Mucosa of rectum (tissue), 2 donors: ENCODE measurements around the gene OTX1.

Experiments used
- H3K27ac ChIP-seq, 2 donors: one replicate each; pipeline ENCODE4 v1.7.0; 2013; ENCODE audit warnings: inconsistent platforms in 2 of 2, low read depth in 2 of 2, low read length in 2 of 2
- H3K27me3 ChIP-seq, 2 donors: one replicate each; pipeline ENCODE4 v1.7.0; 2013; ENCODE audit warnings: low read length in 2 of 2; ENCODE audit not compliant: control insufficient read depth in 2 of 2, insufficient read depth in 2 of 2
- H3K36me3 ChIP-seq, 2 donors: one replicate each; pipeline ENCODE4 v1.7.0; 2013; ENCODE audit warnings: low read length in 2 of 2; ENCODE audit not compliant: control insufficient read depth in 2 of 2, insufficient read depth in 2 of 2
- H3K4me1 ChIP-seq, 2 donors: one replicate each; pipeline ENCODE4 v1.7.0; 2013; ENCODE audit warnings: low read length in 2 of 2, mild to moderate bottlenecking in 1 of 2; ENCODE audit not compliant: control insufficient read depth in 2 of 2, insufficient read depth in 2 of 2
- H3K4me3 ChIP-seq, 2 donors: one replicate each; pipeline ENCODE4 v1.7.0; 2013; ENCODE audit warnings: low read length in 2 of 2
- H3K9ac ChIP-seq, 2 donors: one replicate each; pipeline ENCODE4 v1.7.0; 2013; ENCODE audit warnings: low read length in 2 of 2, low read depth in 1 of 2, mild to moderate bottlenecking in 1 of 2
- H3K9me3 ChIP-seq, 2 donors: one replicate each; pipeline ENCODE4 v1.7.0; 2013; ENCODE audit warnings: low read length in 2 of 2; ENCODE audit not compliant: control insufficient read depth in 2 of 2
- donor health status: healthy.
- donor health status: Normal muscosa, but diverticular disease.

OTX1 gene

GRCh38 chr2:63050334-63051041 is at the start of gene OTX1:
TSS of gene OTX1 (plus strand) at chr2:63050830. CDS start at chr2:63052991, 2,161 bp downstream.
- peaks cover 16 to 40% of the 10 kb centered on the region in 2 donors for H3K4me1 ChIP-seq

GRCh38 chr2:63001576-63001975 is 49.1 kb upstream of the OTX1 start:
- Histone ChIP-seq H3K36me3 (peaks cover under 1 to 5% of the 10 kb centered on the region in 2 donors), H3K4me3 (no peak overlapping the region), H3K4me1 (no peaks in the 10 kb centered on the region), H3K9ac (no peak overlapping the region), H3K27me3 (no peaks in the 10 kb centered on the region), H3K9me3 (no peaks in the 10 kb centered on the region), H3K27ac (no peak overlapping the region)

More at GRCh38 chr2:63050334-63051041, at the start of gene OTX1:
- peaks cover 70 to 80% of the 10 kb centered on the region in 2 donors for H3K27me3 ChIP-seq
- H3K9ac ChIP-seq: peak within 1 kb of the TSS in 1 of 2 donors; percentile 13
- H3K36me3 ChIP-seq: no peaks in the 10 kb centered on the region
- no peak within 1 kb of the TSS for H3K27ac ChIP-seq
- no peaks in the 10 kb centered on the region for H3K9me3 ChIP-seq
- peak within 1 kb of the TSS; percentile 55 to 71 for H3K4me3 ChIP-seq

- H3K9ac ChIP-seq: no peak overlapping the region
- no peaks in the 10 kb centered on the region for H3K4me1 ChIP-seq
- no peak overlapping the region for H3K4me3 ChIP-seq
- H3K9me3 ChIP-seq: no peaks in the 10 kb centered on the region
- no peak overlapping the region for H3K27ac ChIP-seq
- no peaks in the 10 kb centered on the region for H3K36me3 ChIP-seq
- H3K27me3 ChIP-seq: no peaks in the 10 kb centered on the region
Observed at GRCh38 chr2:63003351-63003750, 47.3 kb upstream of the OTX1 start.

GRCh38 chr2:63007813-63008458 is 42.7 kb upstream of the OTX1 start:
- Histone ChIP-seq H3K4me3 (no peak overlapping the region), H3K4me1 (no peaks in the 10 kb centered on the region), H3K9ac (no peak overlapping the region), H3K9me3 (no peaks in the 10 kb centered on the region), H3K27ac (no peak overlapping the region), H3K27me3 (no peaks in the 10 kb centered on the region), H3K36me3 (no peaks in the 10 kb centered on the region)

- Histone ChIP-seq H3K4me1 (no peaks in the 10 kb centered on the region), H3K27ac (no peak overlapping the region), H3K36me3 (no peaks in the 10 kb centered on the region), H3K9ac (no peak overlapping the region), H3K9me3 (no peaks in the 10 kb centered on the region), H3K4me3 (no peak overlapping the region), H3K27me3 (no peaks in the 10 kb centered on the region)
Observed at GRCh38 chr2:63008838-63009237, 41.8 kb upstream of the OTX1 start.

GRCh38 chr2:63009490-63009889 is 41.1 kb upstream of the OTX1 start:
- no peak overlapping the region for H3K27ac ChIP-seq
- H3K36me3 ChIP-seq: peaks cover 0 to 2% of the 10 kb centered on the region in 2 donors
- H3K9me3 ChIP-seq: no peaks in the 10 kb centered on the region
- no peak overlapping the region for H3K9ac ChIP-seq
- H3K4me1 ChIP-seq: no peaks in the 10 kb centered on the region
- H3K4me3 ChIP-seq: no peak overlapping the region
- no peaks in the 10 kb centered on the region for H3K27me3 ChIP-seq

- no peak overlapping the region for H3K9ac ChIP-seq
- no peaks in the 10 kb centered on the region for H3K9me3 ChIP-seq
- H3K27me3 ChIP-seq: no peaks in the 10 kb centered on the region
- peaks cover 0 to 2% of the 10 kb centered on the region in 2 donors for H3K36me3 ChIP-seq
- no peak overlapping the region for H3K4me3 ChIP-seq
- H3K4me1 ChIP-seq: no peaks in the 10 kb centered on the region
- no peak overlapping the region for H3K27ac ChIP-seq
Observed at GRCh38 chr2:63012541-63012940, 38.1 kb upstream of the OTX1 start.

GRCh38 chr2:63013438-63013837 is 37.2 kb upstream of the OTX1 start:
- H3K4me3 ChIP-seq: no peak overlapping the region
- H3K27me3 ChIP-seq: no peaks in the 10 kb centered on the region
- H3K27ac ChIP-seq: no peak overlapping the region
- H3K9me3 ChIP-seq: no peaks in the 10 kb centered on the region
- H3K9ac ChIP-seq: no peak overlapping the region
- H3K4me1 ChIP-seq: no peaks in the 10 kb centered on the region
- peaks cover 0 to 2% of the 10 kb centered on the region in 2 donors for H3K36me3 ChIP-seq

GRCh38 chr2:63015389-63015788 is 35.2 kb upstream of the OTX1 start:
- no peaks in the 10 kb centered on the region for H3K27me3 ChIP-seq
- peaks cover 0 to 2% of the 10 kb centered on the region in 2 donors for H3K36me3 ChIP-seq
- no peaks in the 10 kb centered on the region for H3K9me3 ChIP-seq
- no peak overlapping the region for H3K9ac ChIP-seq
- H3K4me3 ChIP-seq: no peak overlapping the region
- H3K4me1 ChIP-seq: no peaks in the 10 kb centered on the region
- H3K27ac ChIP-seq: no peak overlapping the region

- H3K9me3 ChIP-seq: no peaks in the 10 kb centered on the region
- no peaks in the 10 kb centered on the region for H3K27me3 ChIP-seq
- no peak overlapping the region for H3K9ac ChIP-seq
- no peak overlapping the region for H3K4me3 ChIP-seq
- H3K4me1 ChIP-seq: no peaks in the 10 kb centered on the region
- no peak overlapping the region for H3K27ac ChIP-seq
- peaks cover 0 to 5% of the 10 kb centered on the region in 2 donors for H3K36me3 ChIP-seq
Observed at GRCh38 chr2:63018439-63018838, 32.2 kb upstream of the OTX1 start.
